Measurements from ENCODE around the gene ALPG.
"Not testable (repeated sequence)": the region's sequence is repeated elsewhere in the genome, so short reads cannot be mapped to it uniquely, and the experiment has no call there.

ALPG gene

GRCh38 chr2:232388324-232388891 lies 18.2 kb upstream of the ALPG start:
- H3K9me3 ChIP-seq (ENCODE audit: low read length) = no peaks in the 10 kb centered on the region
- no peak overlapping the region for H3K4me3 ChIP-seq (ENCODE audit: low read depth in 1 of 2, low read length in 2 of 2)
- H3K9ac ChIP-seq (ENCODE audit: low read length) = no peak overlapping the region
- H3K27ac ChIP-seq (ENCODE audit: low read depth, low read length) = no peak overlapping the region
- H3K27me3 ChIP-seq (ENCODE audit: control insufficient read depth in 1 of 2, insufficient read depth in 2 of 2, low read length in 2 of 2) = peaks cover 10 to 40% of the 10 kb centered on the region in 2 donors
- H3K36me3 ChIP-seq (ENCODE audit: insufficient read depth, low read length) = no peaks in the 10 kb centered on the region
- no peaks in the 10 kb centered on the region for H3K4me1 ChIP-seq (ENCODE audit: insufficient read depth, low read length)

GRCh38 chr2:232389327-232389726 lies 17.3 kb upstream of the ALPG start:
- H3K27ac ChIP-seq (ENCODE audit: low read depth, low read length) = no peak overlapping the region
- H3K9me3 ChIP-seq (ENCODE audit: low read length) = no peaks in the 10 kb centered on the region
- no peaks in the 10 kb centered on the region for H3K4me1 ChIP-seq (ENCODE audit: insufficient read depth, low read length)
- no peak overlapping the region for H3K9ac ChIP-seq (ENCODE audit: low read length)
- H3K4me3 ChIP-seq (ENCODE audit: low read depth in 1 of 2, low read length in 2 of 2) = no peak overlapping the region
- H3K36me3 ChIP-seq (ENCODE audit: insufficient read depth, low read length) = no peaks in the 10 kb centered on the region
- H3K27me3 ChIP-seq (ENCODE audit: control insufficient read depth in 1 of 2, insufficient read depth in 2 of 2, low read length in 2 of 2) = peaks cover 10 to 40% of the 10 kb centered on the region in 2 donors

GRCh38 chr2:232390661-232391060 lies 16.0 kb upstream of the ALPG start:
- no peaks in the 10 kb centered on the region for H3K4me1 ChIP-seq (ENCODE audit: insufficient read depth, low read length)
- no peak overlapping the region for H3K4me3 ChIP-seq (ENCODE audit: low read depth in 1 of 2, low read length in 2 of 2)
- no peak overlapping the region for H3K27ac ChIP-seq (ENCODE audit: low read depth, low read length)
- H3K9ac ChIP-seq (ENCODE audit: low read length) = no peak overlapping the region
- peaks cover 10 to 35% of the 10 kb centered on the region in 2 donors for H3K27me3 ChIP-seq (ENCODE audit: control insufficient read depth in 1 of 2, insufficient read depth in 2 of 2, low read length in 2 of 2)
- no peaks in the 10 kb centered on the region for H3K9me3 ChIP-seq (ENCODE audit: low read length)
- H3K36me3 ChIP-seq (ENCODE audit: insufficient read depth, low read length) = no peaks in the 10 kb centered on the region

GRCh38 chr2:232393556-232393955 lies 13.1 kb upstream of the ALPG start:
- Histone ChIP-seq H3K9me3 (ENCODE audit: low read length) (no peaks in the 10 kb centered on the region), H3K27me3 (ENCODE audit: control insufficient read depth in 1 of 2, insufficient read depth in 2 of 2, low read length in 2 of 2) (peaks cover 10 to 11% of the 10 kb centered on the region in 2 donors), H3K4me1 (ENCODE audit: insufficient read depth, low read length) (no peaks in the 10 kb centered on the region), H3K27ac (ENCODE audit: low read depth, low read length) (no peak overlapping the region), H3K9ac (ENCODE audit: low read length) (no peak overlapping the region), H3K4me3 (ENCODE audit: low read depth in 1 of 2, low read length in 2 of 2) (no peak overlapping the region), H3K36me3 (ENCODE audit: insufficient read depth, low read length) (no peaks in the 10 kb centered on the region)

- not testable (repeated sequence) for H3K9me3 ChIP-seq (ENCODE audit: low read length); H3K27ac ChIP-seq (ENCODE audit: low read depth, low read length); H3K27me3 ChIP-seq (ENCODE audit: control insufficient read depth in 1 of 2, insufficient read depth in 2 of 2, low read length in 2 of 2)
Observed at GRCh38 chr2:232394431-232394830, 12.2 kb upstream of the ALPG start.

GRCh38 chr2:232395586-232395985 lies 11.1 kb upstream of the ALPG start:
- no peaks in the 10 kb centered on the region for H3K9me3 ChIP-seq (ENCODE audit: low read length)
- H3K9ac ChIP-seq (ENCODE audit: low read length) = no peak overlapping the region
- H3K36me3 ChIP-seq (ENCODE audit: insufficient read depth, low read length) = no peaks in the 10 kb centered on the region
- H3K4me3 ChIP-seq (ENCODE audit: low read depth in 1 of 2, low read length in 2 of 2) = no peak overlapping the region
- no peak overlapping the region for H3K27ac ChIP-seq (ENCODE audit: low read depth, low read length)
- H3K27me3 ChIP-seq (ENCODE audit: control insufficient read depth in 1 of 2, insufficient read depth in 2 of 2, low read length in 2 of 2) = peaks cover 4 to 5% of the 10 kb centered on the region in 2 donors
- no peaks in the 10 kb centered on the region for H3K4me1 ChIP-seq (ENCODE audit: insufficient read depth, low read length)

More at GRCh38 chr2:232394431-232394830, 12.2 kb upstream of the ALPG start:
- H3K4me1 ChIP-seq (ENCODE audit: insufficient read depth, low read length); H3K4me3 ChIP-seq (ENCODE audit: low read depth in 1 of 2, low read length in 2 of 2); H3K36me3 ChIP-seq (ENCODE audit: insufficient read depth, low read length); H3K9ac ChIP-seq (ENCODE audit: low read length): not testable (repeated sequence)

GRCh38 chr2:232396683-232397082 lies 10.0 kb upstream of the ALPG start:
- Histone ChIP-seq H3K27me3 (ENCODE audit: control insufficient read depth in 1 of 2, insufficient read depth in 2 of 2, low read length in 2 of 2) (no peaks in the 10 kb centered on the region), H3K27ac (ENCODE audit: low read depth, low read length) (no peak overlapping the region), H3K4me3 (ENCODE audit: low read depth in 1 of 2, low read length in 2 of 2) (no peak overlapping the region), H3K4me1 (ENCODE audit: insufficient read depth, low read length) (no peaks in the 10 kb centered on the region), H3K9ac (ENCODE audit: low read length) (no peak overlapping the region), H3K36me3 (ENCODE audit: insufficient read depth, low read length) (no peaks in the 10 kb centered on the region), H3K9me3 (ENCODE audit: low read length) (no peaks in the 10 kb centered on the region)

GRCh38 chr2:232398293-232399034 lies 8.2 kb upstream of the ALPG start:
- H3K4me3 ChIP-seq (ENCODE audit: low read depth in 1 of 2, low read length in 2 of 2) = no peak overlapping the region
- H3K9ac ChIP-seq (ENCODE audit: low read length) = no peak overlapping the region
- H3K9me3 ChIP-seq (ENCODE audit: low read length) = no peaks in the 10 kb centered on the region
- H3K27ac ChIP-seq (ENCODE audit: low read depth, low read length) = no peak overlapping the region
- H3K4me1 ChIP-seq (ENCODE audit: insufficient read depth, low read length) = no peaks in the 10 kb centered on the region
- H3K36me3 ChIP-seq (ENCODE audit: insufficient read depth, low read length) = no peaks in the 10 kb centered on the region
- H3K27me3 ChIP-seq (ENCODE audit: control insufficient read depth in 1 of 2, insufficient read depth in 2 of 2, low read length in 2 of 2) = no peaks in the 10 kb centered on the region

- Histone ChIP-seq H3K27me3 (ENCODE audit: control insufficient read depth in 1 of 2, insufficient read depth in 2 of 2, low read length in 2 of 2) (no peaks in the 10 kb centered on the region), H3K27ac (ENCODE audit: low read depth, low read length) (no peak overlapping the region), H3K9ac (ENCODE audit: low read length) (no peak overlapping the region), H3K36me3 (ENCODE audit: insufficient read depth, low read length) (no peaks in the 10 kb centered on the region), H3K4me3 (ENCODE audit: low read depth in 1 of 2, low read length in 2 of 2) (no peak overlapping the region), H3K4me1 (ENCODE audit: insufficient read depth, low read length) (no peaks in the 10 kb centered on the region), H3K9me3 (ENCODE audit: low read length) (no peaks in the 10 kb centered on the region)
Observed at GRCh38 chr2:232400256-232401015, 6.2 kb upstream of the ALPG start.

- Histone ChIP-seq H3K9me3 (ENCODE audit: low read length) (no peaks in the 10 kb centered on the region), H3K27me3 (ENCODE audit: control insufficient read depth in 1 of 2, insufficient read depth in 2 of 2, low read length in 2 of 2) (no peaks in the 10 kb centered on the region), H3K4me3 (ENCODE audit: low read depth in 1 of 2, low read length in 2 of 2) (no peak overlapping the region), H3K4me1 (ENCODE audit: insufficient read depth, low read length) (no peaks in the 10 kb centered on the region), H3K36me3 (ENCODE audit: insufficient read depth, low read length) (no peaks in the 10 kb centered on the region), H3K9ac (ENCODE audit: low read length) (no peak overlapping the region), H3K27ac (ENCODE audit: low read depth, low read length) (no peak overlapping the region)
Observed at GRCh38 chr2:232402518-232402917, 4.1 kb upstream of the ALPG start.

GRCh38 chr2:232405943-232406510 lies 617 bp upstream of the ALPG start:
- no peak overlapping the region for H3K27ac ChIP-seq (ENCODE audit: low read depth, low read length)
- H3K9ac ChIP-seq (ENCODE audit: low read length) = no peak overlapping the region
- no peak overlapping the region for H3K4me3 ChIP-seq (ENCODE audit: low read depth in 1 of 2, low read length in 2 of 2)

More at GRCh38 chr2:232405943-232406510, 617 bp upstream of the ALPG start:
- Histone ChIP-seq H3K4me1 (ENCODE audit: insufficient read depth, low read length) (no peaks in the 10 kb centered on the region), H3K9me3 (ENCODE audit: low read length) (no peaks in the 10 kb centered on the region), H3K36me3 (ENCODE audit: insufficient read depth, low read length) (no peaks in the 10 kb centered on the region), H3K27me3 (ENCODE audit: control insufficient read depth in 1 of 2, insufficient read depth in 2 of 2, low read length in 2 of 2) (peaks cover 0 to 9% of the 10 kb centered on the region in 2 donors)

All from muscle layer of colon (tissue), 2 donors.